Raji (cell line): ENCODE data around the gene HIF1A.

Experiments
- POLR2A ChIP-seq: IDR thresholded peaks from 2 replicates; pipeline ENCODE4 v1.6.1; 2011; ENCODE audit warnings: low read depth, low read length, control low read depth; ENCODE audit not compliant: insufficient read depth

Gene HIF1A

GRCh38 chr14:61713724-61714437 is 18.6 kb downstream of the HIF1A start:
- TF ChIP-seq POLR2A = no peak

DNA sequence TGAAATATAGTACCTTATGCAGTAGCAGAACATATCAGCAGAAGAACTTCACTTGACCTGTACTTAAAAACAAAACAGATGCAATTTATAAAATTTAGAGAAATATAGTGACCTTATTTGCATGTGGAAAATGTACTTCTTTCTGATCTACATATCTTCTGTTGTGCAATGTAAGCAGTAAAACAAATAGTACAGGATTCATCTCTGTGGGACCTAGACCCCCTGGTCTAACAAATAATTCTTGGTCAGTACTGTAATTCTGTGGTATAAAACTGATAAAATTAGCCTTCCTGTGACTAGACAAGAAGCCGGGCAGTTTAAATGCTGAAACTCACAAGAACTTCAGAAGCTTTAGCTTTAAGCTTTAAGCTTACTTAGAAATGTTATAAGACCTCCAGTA is 21.6 kb downstream of the HIF1A start:
- no peak for TF ChIP-seq POLR2A

DNA sequence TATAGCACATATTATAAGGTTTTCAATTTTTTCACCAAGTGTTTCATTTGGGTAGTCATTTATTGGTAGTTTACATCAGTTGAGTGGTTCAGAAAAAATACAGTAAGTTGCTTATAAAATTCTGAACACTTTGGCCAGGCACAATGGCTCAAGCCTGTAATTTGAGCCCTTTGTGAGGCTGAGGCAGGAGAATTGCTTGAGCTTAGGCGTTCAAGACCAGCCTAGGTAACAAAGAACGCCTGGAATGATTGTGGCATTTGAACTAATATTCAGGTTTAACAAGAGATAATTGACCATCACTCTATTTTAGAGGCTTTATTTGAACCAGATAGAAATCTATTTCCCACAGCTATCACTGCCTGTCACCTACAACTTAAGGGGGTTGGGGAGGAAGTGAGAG is 22.7 kb downstream of the HIF1A start:
- no peak for TF ChIP-seq POLR2A

- TF ChIP-seq POLR2A = no peak
Observed at GRCh38 chr14:61719344-61720293, 24.3 kb downstream of the HIF1A start.

DNA sequence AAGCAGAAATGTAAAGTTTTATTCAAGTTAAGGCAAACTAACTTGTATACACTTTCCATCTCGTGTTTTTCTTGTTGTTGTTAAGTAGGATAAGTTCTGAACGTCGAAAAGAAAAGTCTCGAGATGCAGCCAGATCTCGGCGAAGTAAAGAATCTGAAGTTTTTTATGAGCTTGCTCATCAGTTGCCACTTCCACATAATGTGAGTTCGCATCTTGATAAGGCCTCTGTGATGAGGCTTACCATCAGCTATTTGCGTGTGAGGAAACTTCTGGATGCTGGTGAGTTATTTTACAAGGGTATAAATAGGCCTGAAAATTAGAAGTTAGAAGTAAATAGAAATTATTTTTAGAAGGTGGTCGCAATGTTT is 25.0 kb downstream of the HIF1A start:
- no peak for TF ChIP-seq POLR2A

- TF ChIP-seq POLR2A = no peak
Observed at GRCh38 chr14:61720741-61721140, 25.4 kb downstream of the HIF1A start.

GRCh38 chr14:61724133-61724532 is 28.8 kb downstream of the HIF1A start:
- TF ChIP-seq POLR2A = no peak

DNA sequence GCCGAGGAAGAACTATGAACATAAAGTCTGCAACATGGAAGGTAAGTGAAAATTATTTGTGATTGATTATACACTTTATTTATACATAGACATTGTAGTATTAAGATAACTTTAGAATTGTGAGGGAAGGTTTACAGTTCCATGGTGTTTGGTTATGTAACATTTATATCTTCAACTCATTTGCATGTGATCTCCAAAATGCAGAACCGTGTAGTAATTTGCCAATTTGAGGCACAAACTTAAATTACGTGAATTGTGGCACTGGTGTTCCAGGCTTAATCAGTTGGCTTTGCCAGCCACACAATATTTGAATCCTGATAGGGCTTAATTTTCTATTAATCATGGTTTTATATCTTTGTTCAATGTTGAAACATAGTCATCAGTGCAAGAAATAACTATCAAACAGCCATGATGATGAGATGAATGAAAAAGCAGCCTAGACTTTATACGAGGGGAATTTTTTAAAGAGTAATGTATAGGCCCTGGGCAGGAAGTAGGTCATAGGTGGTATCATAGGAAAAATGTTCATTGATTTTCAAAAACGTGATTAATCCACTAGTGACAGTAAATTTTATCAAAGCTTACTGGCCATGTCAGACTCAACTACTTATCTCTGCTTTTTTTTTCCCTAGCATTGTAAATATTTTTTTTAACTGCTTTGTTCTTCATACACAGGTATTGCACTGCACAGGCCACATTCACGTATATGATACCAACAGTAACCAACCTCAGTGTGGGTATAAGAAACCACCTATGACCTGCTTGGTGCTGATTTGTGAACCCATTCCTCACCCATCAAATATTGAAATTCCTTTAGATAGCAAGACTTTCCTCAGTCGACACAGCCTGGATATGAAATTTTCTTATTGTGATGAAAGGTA is 31.7 kb downstream of the HIF1A start:
- no peak for TF ChIP-seq POLR2A

DNA sequence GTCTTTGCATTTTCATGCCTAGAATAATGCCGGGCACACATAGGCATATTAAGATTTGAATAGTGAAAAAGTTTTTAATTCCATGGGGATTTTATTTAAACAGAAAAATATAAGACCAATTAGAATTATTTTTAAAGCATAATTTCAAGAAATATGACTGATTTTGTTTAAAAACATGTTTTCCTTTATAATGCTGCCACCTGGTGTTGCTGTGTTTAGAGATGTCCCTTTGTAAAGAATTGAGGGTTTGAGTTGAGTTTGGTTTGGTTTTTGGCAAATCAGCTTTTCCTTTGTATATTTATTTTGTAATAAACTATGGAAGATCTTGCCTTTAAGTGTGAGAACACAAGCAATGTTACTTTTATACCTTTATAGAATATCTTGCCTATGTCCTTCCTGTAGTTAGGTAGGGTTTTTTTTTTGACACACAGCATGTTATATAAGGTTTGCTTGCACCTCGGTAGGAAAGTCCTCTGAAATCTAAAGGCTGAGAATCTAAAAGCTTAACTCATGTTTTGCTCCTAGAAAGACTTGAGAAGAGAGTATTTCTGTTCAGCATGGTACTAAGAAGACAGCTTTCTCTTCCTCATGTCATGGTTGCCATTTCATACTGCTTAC is 35.6 kb downstream of the HIF1A start:
- no peak for TF ChIP-seq POLR2A

GRCh38 chr14:61733972-61734371 is 38.7 kb downstream of the HIF1A start:
- no peak for TF ChIP-seq POLR2A

DNA sequence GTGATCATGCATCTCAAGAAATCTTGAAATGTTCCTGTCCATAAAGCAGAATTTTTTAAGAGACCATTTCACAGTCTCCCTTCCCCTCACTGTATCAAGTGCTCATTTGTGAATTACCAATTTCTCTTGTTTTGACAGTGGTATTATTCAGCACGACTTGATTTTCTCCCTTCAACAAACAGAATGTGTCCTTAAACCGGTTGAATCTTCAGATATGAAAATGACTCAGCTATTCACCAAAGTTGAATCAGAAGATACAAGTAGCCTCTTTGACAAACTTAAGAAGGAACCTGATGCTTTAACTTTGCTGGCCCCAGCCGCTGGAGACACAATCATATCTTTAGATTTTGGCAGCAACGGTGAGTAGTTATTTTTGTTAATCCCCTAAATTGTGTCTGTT is 41.4 kb downstream of the HIF1A start:
- TF ChIP-seq POLR2A = no peak

DNA sequence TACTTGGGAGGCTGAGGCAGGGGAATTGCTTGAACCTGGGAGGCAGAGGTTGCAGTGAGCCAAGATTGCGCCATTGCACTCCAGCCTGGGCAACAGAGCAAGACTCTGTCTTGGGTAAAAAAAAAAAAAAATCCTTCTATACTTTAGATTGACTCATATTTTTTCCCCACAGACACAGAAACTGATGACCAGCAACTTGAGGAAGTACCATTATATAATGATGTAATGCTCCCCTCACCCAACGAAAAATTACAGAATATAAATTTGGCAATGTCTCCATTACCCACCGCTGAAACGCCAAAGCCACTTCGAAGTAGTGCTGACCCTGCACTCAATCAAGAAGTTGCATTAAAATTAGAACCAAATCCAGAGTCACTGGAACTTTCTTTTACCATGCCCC is 42.6 kb downstream of the HIF1A start:
- TF ChIP-seq POLR2A = no peak

DNA sequence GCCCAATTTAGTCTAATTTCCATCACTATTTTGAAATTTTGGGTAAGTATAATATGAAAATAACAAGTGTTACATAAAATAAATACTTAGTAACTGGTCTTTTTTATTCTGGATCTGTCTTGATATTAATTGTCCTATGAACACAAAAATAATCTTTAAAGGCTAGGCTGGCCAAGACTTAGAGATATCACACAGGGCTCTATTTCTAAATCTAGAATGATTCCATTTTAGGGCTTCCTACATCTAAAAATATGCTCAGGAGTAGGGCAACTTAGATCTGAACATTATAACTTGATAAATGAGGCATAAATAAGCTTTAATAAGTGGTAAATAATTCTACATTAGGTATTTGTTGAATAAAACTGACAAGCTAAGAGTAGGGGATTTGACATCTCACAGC is 43.8 kb downstream of the HIF1A start:
- TF ChIP-seq POLR2A = no peak

- TF ChIP-seq POLR2A = no peak
Observed at GRCh38 chr14:61742371-61742770, 47.1 kb downstream of the HIF1A start.

DNA sequence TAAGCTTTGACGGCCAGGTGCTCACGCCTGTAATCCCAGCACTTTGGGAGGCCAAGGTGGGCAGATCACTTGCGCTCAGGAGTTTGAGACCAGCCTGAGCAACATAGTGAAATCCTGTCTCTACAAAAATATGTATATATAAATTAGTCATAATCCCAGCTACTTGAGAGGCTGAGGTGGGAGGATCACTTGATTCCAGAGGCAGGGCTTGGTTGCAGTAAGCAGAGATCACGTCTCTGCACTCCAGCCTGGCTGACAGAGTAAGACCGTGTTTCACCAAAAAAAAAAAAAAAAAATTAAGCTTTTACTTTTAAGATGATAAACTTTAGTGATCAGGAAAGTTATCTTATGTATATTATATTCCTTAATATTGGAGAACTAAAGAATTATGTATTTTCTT is 48.9 kb downstream of the HIF1A start:
- no peak for TF ChIP-seq POLR2A
